ENCODE results near the gene PLGRKT. TPM values are rescaled to one million over a fixed set of nuclear protein-coding genes. Genes with fewer than 3 reads are reported as not detected.

PLGRKT gene
- total and polyA plus RNA-seq, 4 donors = 4.1 to 11.3 (median 7.2) TPM

DNA sequence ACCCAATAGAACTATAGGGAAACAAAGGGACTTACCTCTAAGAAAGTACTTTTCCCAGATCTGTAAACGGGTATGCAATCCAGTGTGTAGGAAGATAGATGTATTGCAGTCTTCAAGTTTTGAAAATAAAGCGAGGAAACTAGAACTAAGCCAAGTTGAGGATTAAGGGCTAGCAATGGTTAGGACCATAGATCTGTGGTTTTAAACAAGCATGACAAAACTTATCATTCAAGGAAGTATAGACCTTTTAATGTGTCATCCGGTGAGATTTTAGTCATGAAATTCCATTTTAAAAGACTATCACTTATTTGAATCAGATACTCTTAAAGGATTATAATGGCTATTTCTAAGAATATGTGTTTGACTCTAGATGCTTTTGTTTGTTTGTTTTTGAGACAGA, 33.1 kb upstream of the PLGRKT start:
- no peaks in the 10 kb centered on the region for H3K27me3 ChIP-seq (ENCODE audit: control insufficient read depth in 4 of 4, insufficient read depth in 4 of 4, low read length in 3 of 4)
- no peak for DNase-seq (ENCODE audit: low spot score)
- 93% methylated on average over 3 of the region's 3 CpGs for WGBS
- no peak overlapping the region for H3K9ac ChIP-seq (ENCODE audit: low read depth in 1 of 2, low read length in 2 of 2)
- peaks cover 0 to 8% (median 5%) of the 10 kb centered on the region in 4 donors for H3K36me3 ChIP-seq (ENCODE audit: control insufficient read depth in 4 of 4, insufficient read depth in 3 of 4, low read depth in 1 of 4, low read length in 3 of 4)
- no peak for TF ChIP-seq CTCF (IDR thresholded peaks at IDR 0.05; ENCODE audit: low read depth, low read length, missing input control)
- TF ChIP-seq EGR1 (IDR thresholded peaks at IDR 0.05; ENCODE audit: low read depth in 2 of 2) = no peak
- TF ChIP-seq GABPA (IDR thresholded peaks at IDR 0.05 in 1 of 2, conservative IDR thresholded peaks at IDR 0.05 in 1 of 2) = no peak
- no peak for TF ChIP-seq YY1 (IDR thresholded peaks at IDR 0.05)
- no peak for TF ChIP-seq RXRA (IDR thresholded peaks at IDR 0.05)
- no peak for TF ChIP-seq REST (IDR thresholded peaks at IDR 0.05)
- TF ChIP-seq TAF1 (conservative IDR thresholded peaks at IDR 0.05) = no peak
- TF ChIP-seq MAX (IDR thresholded peaks at IDR 0.05) = no peak
- TF ChIP-seq HNF4G (IDR thresholded peaks at IDR 0.05) = no peak
- no peak for TF ChIP-seq SP1 (IDR thresholded peaks at IDR 0.05)
- no peak for TF ChIP-seq JUND (IDR thresholded peaks at IDR 0.05)
- no peak for TF ChIP-seq NR2F2 (IDR thresholded peaks at IDR 0.05)
- no peak for TF ChIP-seq ATF3 (IDR thresholded peaks at IDR 0.05)
- TF ChIP-seq FOXA2 (IDR thresholded peaks at IDR 0.05) = no peak
- TF ChIP-seq ZBTB33 (IDR thresholded peaks at IDR 0.05) = no peak
- no peak for TF ChIP-seq RAD21 (IDR thresholded peaks at IDR 0.05)
- TF ChIP-seq FOXA1 (IDR thresholded peaks at IDR 0.05) = no peak
- TF ChIP-seq HNF4A (conservative IDR thresholded peaks at IDR 0.05) = no peak
- no peak overlapping the region for H3K27ac ChIP-seq (ENCODE audit: low read depth in 1 of 2, low read length in 2 of 2)
- H3K9me3 ChIP-seq (ENCODE audit: control insufficient read depth in 4 of 4, low read length in 3 of 4) = no peaks in the 10 kb centered on the region
- H3K4me1 ChIP-seq (ENCODE audit: control insufficient read depth in 4 of 4, insufficient read depth in 4 of 4, low read length in 3 of 4) = no peaks in the 10 kb centered on the region
- no peak overlapping the region for H3K4me3 ChIP-seq (ENCODE audit: low read depth in 1 of 3, low read length in 3 of 3)
